ENCODE data around the gene HVCN1.

DNA sequence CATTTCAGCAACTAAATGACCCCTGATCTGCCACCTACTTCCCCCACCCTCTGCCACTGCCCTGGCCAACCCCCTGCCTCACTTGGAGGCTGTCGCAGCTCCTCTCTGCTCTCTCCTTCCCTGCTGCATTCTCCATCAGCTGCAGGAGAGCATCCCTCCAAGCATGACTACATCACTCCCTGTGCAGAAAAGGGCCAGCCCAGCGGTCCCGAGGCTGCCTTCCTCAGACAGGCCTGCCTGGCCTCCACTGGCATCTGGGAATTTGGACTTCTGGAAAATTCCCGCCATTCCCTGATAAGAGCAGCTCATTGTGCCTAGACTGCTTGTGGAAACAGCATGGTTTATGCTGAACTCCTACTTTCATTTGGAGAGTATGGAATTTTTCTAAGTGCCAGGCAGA, 12.7 kb downstream of the HVCN1 start:
- TF ChIP-seq POLR2A (IDR thresholded peaks at IDR 0.05; ENCODE audit: low read length) (no peak), GATA1 (IDR thresholded peaks at IDR 0.05; ENCODE audit: low read depth, low read length) (no peak)

Data from erythroblast (primary cell).